Neural progenitor cell (in vitro differentiated cells): ENCODE measurements around the gene IKBKE. TPM values are rescaled to one million over a fixed set of nuclear protein-coding genes. Genes with fewer than 3 reads are reported as not detected.
A peak's percentile ranks its signal among the peaks of the same experiment; 100 is the strongest.

Experiments
- DNase-seq: peaks from one replicate; pipeline ENCODE4 v3.0.0-alpha.2; 2016; ENCODE audit warnings: low spot score
- H2AFZ ChIP-seq: fragments of 200-600 bp; sonication (generic); replicated peaks from 2 replicates; pipeline ENCODE4 v1.6.1; 2016; ENCODE audit warnings: antibody characterized with exemption
- H3F3A ChIP-seq: fragments of 200-600 bp; sonication (generic); 2 replicates; pipeline ENCODE4 v1.6.1; 2016; ENCODE audit warnings: antibody characterized with exemption, low read depth
- H3K27ac ChIP-seq: fragments of 200-600 bp; sonication (generic); 2 replicates; pipeline ENCODE4 v1.5.1; 2016; ENCODE audit warnings: mild to moderate bottlenecking
- H3K27me3 ChIP-seq: fragments of 200-600 bp; sonication (generic); 2 replicates; pipeline ENCODE4 v1.6.1; 2016; ENCODE audit warnings: mild to moderate bottlenecking, moderate library complexity
- H3K36me3 ChIP-seq: fragments of 200-600 bp; sonication (generic); 2 replicates; pipeline ENCODE4 v1.5.1; 2016
- H3K4me1 ChIP-seq: fragments of 200-600 bp; sonication (generic); 2 replicates; pipeline ENCODE4 v1.6.1; 2016; ENCODE audit warnings: mixed run types
- H3K4me2 ChIP-seq: fragments of 200-600 bp; sonication (generic); 2 replicates; pipeline ENCODE4 v1.6.1; 2016
- H3K4me3 ChIP-seq: fragments of 200-600 bp; sonication (generic); 2 replicates; pipeline ENCODE4 v1.5.1; 2016
- H3K79me2 ChIP-seq: fragments of 200-600 bp; sonication (generic); 2 replicates; pipeline ENCODE4 v1.6.1; 2016; ENCODE audit warnings: low read depth
- H3K9ac ChIP-seq: fragments of 200-600 bp; sonication (generic); 2 replicates; pipeline ENCODE4 v1.6.1; 2016
- H3K9me3 ChIP-seq: fragments of 200-600 bp; sonication (generic); 2 replicates; pipeline ENCODE4 v1.5.1; 2016; ENCODE audit warnings: low read depth
- H4K20me1 ChIP-seq: fragments of 200-600 bp; sonication (generic); 2 replicates; pipeline ENCODE4 v1.6.1; 2016; ENCODE audit warnings: low read depth
- H3K27ac Mint-ChIP-seq: 3 replicates; pipeline ENCODE4 v1.8.0; 2021; ENCODE audit warnings: mixed read lengths
- H3K27me3 Mint-ChIP-seq: 2 replicates; pipeline ENCODE4 v1.8.0; 2022; ENCODE audit warnings: low read depth, mild to moderate bottlenecking, inconsistent platforms, moderate library complexity, mixed read lengths; ENCODE audit not compliant: insufficient read depth
- H3K36me3 Mint-ChIP-seq: 3 replicates; pipeline ENCODE4 v1.8.0; 2021; ENCODE audit warnings: mixed read lengths
- H3K4me1 Mint-ChIP-seq: 3 replicates; pipeline ENCODE4 v1.8.0; 2021; ENCODE audit warnings: mixed read lengths
- H3K4me3 Mint-ChIP-seq: 3 replicates; pipeline ENCODE4 v1.8.0; 2021; ENCODE audit warnings: mild to moderate bottlenecking, moderate library complexity, mixed read lengths
- H3K9me3 Mint-ChIP-seq: 3 replicates; pipeline ENCODE4 v1.8.0; 2020; ENCODE audit warnings: mixed read lengths
- CTCF ChIP-seq: fragments of 200-600 bp; sonication (generic); IDR thresholded peaks from 2 replicates; pipeline ENCODE4 v1.5.1; 2017; ENCODE audit warnings: antibody characterized with exemption, mild to moderate bottlenecking
- EZH2 ChIP-seq: fragments of 200-600 bp; sonication (generic); IDR thresholded peaks from 2 replicates; pipeline ENCODE4 v1.6.1; 2017; ENCODE audit warnings: antibody characterized with exemption, mild to moderate bottlenecking, moderate library complexity
- EZH2phosphoT487 ChIP-seq: fragments of 200-600 bp; sonication (generic); IDR thresholded peaks from 2 replicates; pipeline ENCODE4 v1.6.1; 2017; ENCODE audit warnings: antibody characterized with exemption
- total RNA-seq: library from RNA; depleted of rRNA; stranded (reverse); fragments of >200 nt; gene quantifications from 2 replicates; pipeline ENCODE4 v1.2.3, GENCODE V29; 2015; ENCODE audit warnings: low replicate concordance

The IKBKE gene
- total RNA-seq, 1 donor from 2014 or later = 0.26 TPM

- Mint-ChIP-seq H3K27ac (peak overlapping the region; percentile 74), H3K27me3 (peaks cover 49% of the 10 kb centered on the region), H3K4me1 (peaks cover 54% of the 10 kb centered on the region), H3K9me3 (no peaks in the 10 kb centered on the region), H3K4me3 (peak overlapping the region; percentile 52), H3K36me3 (no peaks in the 10 kb centered on the region)
- Histone ChIP-seq H3F3A (no peaks in the 10 kb centered on the region), H3K36me3 (no peaks in the 10 kb centered on the region), H3K27ac (no peak overlapping the region), H3K9ac (no peak overlapping the region), H2AFZ (no peak overlapping the region), H3K27me3 (peaks cover 43% of the 10 kb centered on the region), H3K4me1 (peaks cover 9% of the 10 kb centered on the region), H4K20me1 (peaks cover 8% of the 10 kb centered on the region), H3K9me3 (no peaks in the 10 kb centered on the region), H3K79me2 (no peaks in the 10 kb centered on the region), H3K4me3 (no peak overlapping the region), H3K4me2 (no peak overlapping the region)
- no peak for TF ChIP-seq CTCF
- TF ChIP-seq EZH2 = no peak
- TF ChIP-seq EZH2phosphoT487 = no peak
- no peak for DNase-seq
These were observed 42.0 kb downstream of the IKBKE start for GRCh38 chr1:206512058-206512850.

- Mint-ChIP-seq H3K27me3 (peaks cover 49% of the 10 kb centered on the region), H3K27ac (no peak overlapping the region), H3K4me3 (peak overlapping the region; percentile 24), H3K36me3 (no peaks in the 10 kb centered on the region), H3K4me1 (peaks cover 56% of the 10 kb centered on the region), H3K9me3 (no peaks in the 10 kb centered on the region)
- no peak overlapping the region for H3K9ac ChIP-seq
- no peak for DNase-seq
- no peaks in the 10 kb centered on the region for H3K36me3 ChIP-seq
- H3K9me3 ChIP-seq = no peaks in the 10 kb centered on the region
- peaks cover 8% of the 10 kb centered on the region for H4K20me1 ChIP-seq
- H3K79me2 ChIP-seq = no peaks in the 10 kb centered on the region
- no peak overlapping the region for H2AFZ ChIP-seq
- H3K27ac ChIP-seq = no peak overlapping the region
- no peak overlapping the region for H3K4me3 ChIP-seq
- peaks cover 38% of the 10 kb centered on the region for H3K27me3 ChIP-seq
- H3F3A ChIP-seq = no peaks in the 10 kb centered on the region
- H3K4me2 ChIP-seq = no peak overlapping the region
- peaks cover 14% of the 10 kb centered on the region for H3K4me1 ChIP-seq
- TF ChIP-seq EZH2 (no peak), EZH2phosphoT487 (no peak)
These were observed 42.5 kb downstream of the IKBKE start for GRCh38 chr1:206512851-206513180.

- peaks cover 44% of the 10 kb centered on the region for H3K27me3 Mint-ChIP-seq
- H3K4me1 ChIP-seq = peaks cover 19% of the 10 kb centered on the region
- no peaks in the 10 kb centered on the region for H3K9me3 ChIP-seq
- H3K27ac Mint-ChIP-seq = no peak overlapping the region
- H3K4me1 Mint-ChIP-seq = peaks cover 56% of the 10 kb centered on the region
- H3K27me3 ChIP-seq = peaks cover 31% of the 10 kb centered on the region
- no peak for TF ChIP-seq CTCF
- TF ChIP-seq EZH2phosphoT487 = no peak
- no peak for TF ChIP-seq EZH2
- H3K9me3 Mint-ChIP-seq = no peaks in the 10 kb centered on the region
- H3K79me2 ChIP-seq = no peaks in the 10 kb centered on the region
- no peak overlapping the region for H3K27ac ChIP-seq
- H3K4me3 Mint-ChIP-seq = no peak overlapping the region
- H3K36me3 ChIP-seq = no peaks in the 10 kb centered on the region
- H2AFZ ChIP-seq = no peak overlapping the region
- no peaks in the 10 kb centered on the region for H3K36me3 Mint-ChIP-seq
- no peaks in the 10 kb centered on the region for H3F3A ChIP-seq
- no peak for DNase-seq
- no peak overlapping the region for H3K9ac ChIP-seq
- no peak overlapping the region for H3K4me3 ChIP-seq
- no peak overlapping the region for H3K4me2 ChIP-seq
- peaks cover 1% of the 10 kb centered on the region for H4K20me1 ChIP-seq
These were observed 43.2 kb downstream of the IKBKE start for GRCh38 chr1:206513312-206514111.
